KMS-11 (cell line): ENCODE measurements around the gene DDX1.

Experiments
- H2AFZ ChIP-seq: fragments of 200-600 bp; sonication (generic); 2 replicates; pipeline ENCODE4 v1.6.1; 2016; ENCODE audit warnings: antibody characterized with exemption, mixed run types, low read depth
- H3K27ac ChIP-seq: fragments of 200-600 bp; sonication (generic); 2 replicates; pipeline ENCODE4 v1.6.1; 2016; ENCODE audit warnings: mild to moderate bottlenecking, mixed run types
- H3K27me3 ChIP-seq: fragments of 200-600 bp; sonication (generic); 2 replicates; pipeline ENCODE4 v1.6.1; 2017; ENCODE audit warnings: mild to moderate bottlenecking, low read depth, mixed run types, moderate library complexity; ENCODE audit not compliant: insufficient read depth
- H3K36me3 ChIP-seq: fragments of 200-600 bp; sonication (generic); 2 replicates; pipeline ENCODE4 v1.6.1; 2017; ENCODE audit warnings: mild to moderate bottlenecking, mixed run types; ENCODE audit not compliant: insufficient read depth
- H3K4me1 ChIP-seq: fragments of 200-600 bp; sonication (generic); 2 replicates; pipeline ENCODE4 v1.6.1; 2016; ENCODE audit warnings: mild to moderate bottlenecking, low read depth, mixed run types; ENCODE audit not compliant: poor library complexity, severe bottlenecking
- H3K4me2 ChIP-seq: fragments of 200-600 bp; sonication (generic); 2 replicates; pipeline ENCODE4 v1.7.0; 2016; ENCODE audit warnings: mild to moderate bottlenecking, mixed run types
- H3K4me3 ChIP-seq: fragments of 200-600 bp; sonication (generic); IDR thresholded peaks from 2 replicates; pipeline ENCODE4 v1.6.1; 2017; ENCODE audit warnings: low read depth, low read length, mixed read lengths; ENCODE audit not compliant: insufficient read depth
- H3K79me2 ChIP-seq: fragments of 200-600 bp; sonication (generic); 2 replicates; pipeline ENCODE4 v1.6.1; 2016; ENCODE audit warnings: low read depth, mixed run types; ENCODE audit not compliant: insufficient read depth
- H3K9ac ChIP-seq: fragments of 200-600 bp; sonication (generic); 2 replicates; pipeline ENCODE4 v1.6.1; 2016; ENCODE audit warnings: mild to moderate bottlenecking, mixed run types
- H4K20me1 ChIP-seq: fragments of 200-600 bp; sonication (generic); 2 replicates; pipeline ENCODE4 v1.6.1; 2016; ENCODE audit warnings: mild to moderate bottlenecking, mixed run types; ENCODE audit not compliant: insufficient read depth
- TF ChIP-seq, protein P1 (sequence below): fragments of 200-600 bp; sonication (generic); conservative IDR thresholded peaks from 2 replicates; pipeline ENCODE4 v1.6.1; 2017; ENCODE audit warnings: low read depth, mild to moderate bottlenecking, antibody characterized with exemption, low read length, moderate library complexity, mixed read lengths

DDX1 gene

GRCh38 chr2:15663802-15664201 is 72.1 kb downstream of the DDX1 start:
- H3K9ac ChIP-seq: no peak overlapping the region
- H3K4me1 ChIP-seq: no peaks in the 10 kb centered on the region
- H3K27me3 ChIP-seq: no peaks in the 10 kb centered on the region

GRCh38 chr2:15664273-15665066 is 72.8 kb downstream of the DDX1 start:
- Histone ChIP-seq H3K4me3 (no peak overlapping the region), H3K27ac (no peak overlapping the region), H2AFZ (no peak overlapping the region), H4K20me1 (no peaks in the 10 kb centered on the region), H3K79me2 (no peaks in the 10 kb centered on the region), H3K4me1 (no peaks in the 10 kb centered on the region), H3K4me2 (no peak overlapping the region), H3K9ac (no peak overlapping the region), H3K36me3 (no peaks in the 10 kb centered on the region), H3K27me3 (no peaks in the 10 kb centered on the region)
- TF ChIP-seq, protein P1, sequence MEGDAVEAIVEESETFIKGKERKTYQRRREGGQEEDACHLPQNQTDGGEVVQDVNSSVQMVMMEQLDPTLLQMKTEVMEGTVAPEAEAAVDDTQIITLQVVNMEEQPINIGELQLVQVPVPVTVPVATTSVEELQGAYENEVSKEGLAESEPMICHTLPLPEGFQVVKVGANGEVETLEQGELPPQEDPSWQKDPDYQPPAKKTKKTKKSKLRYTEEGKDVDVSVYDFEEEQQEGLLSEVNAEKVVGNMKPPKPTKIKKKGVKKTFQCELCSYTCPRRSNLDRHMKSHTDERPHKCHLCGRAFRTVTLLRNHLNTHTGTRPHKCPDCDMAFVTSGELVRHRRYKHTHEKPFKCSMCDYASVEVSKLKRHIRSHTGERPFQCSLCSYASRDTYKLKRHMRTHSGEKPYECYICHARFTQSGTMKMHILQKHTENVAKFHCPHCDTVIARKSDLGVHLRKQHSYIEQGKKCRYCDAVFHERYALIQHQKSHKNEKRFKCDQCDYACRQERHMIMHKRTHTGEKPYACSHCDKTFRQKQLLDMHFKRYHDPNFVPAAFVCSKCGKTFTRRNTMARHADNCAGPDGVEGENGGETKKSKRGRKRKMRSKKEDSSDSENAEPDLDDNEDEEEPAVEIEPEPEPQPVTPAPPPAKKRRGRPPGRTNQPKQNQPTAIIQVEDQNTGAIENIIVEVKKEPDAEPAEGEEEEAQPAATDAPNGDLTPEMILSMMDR: no peak

More at GRCh38 chr2:15663802-15664201, 72.1 kb downstream of the DDX1 start:
- Histone ChIP-seq H3K36me3 (no peaks in the 10 kb centered on the region), H3K27ac (no peak overlapping the region), H3K4me3 (no peak overlapping the region), H3K4me2 (no peak overlapping the region), H3K79me2 (no peaks in the 10 kb centered on the region), H2AFZ (no peak overlapping the region), H4K20me1 (no peaks in the 10 kb centered on the region)
- TF ChIP-seq, protein P1: no peak

DNA sequence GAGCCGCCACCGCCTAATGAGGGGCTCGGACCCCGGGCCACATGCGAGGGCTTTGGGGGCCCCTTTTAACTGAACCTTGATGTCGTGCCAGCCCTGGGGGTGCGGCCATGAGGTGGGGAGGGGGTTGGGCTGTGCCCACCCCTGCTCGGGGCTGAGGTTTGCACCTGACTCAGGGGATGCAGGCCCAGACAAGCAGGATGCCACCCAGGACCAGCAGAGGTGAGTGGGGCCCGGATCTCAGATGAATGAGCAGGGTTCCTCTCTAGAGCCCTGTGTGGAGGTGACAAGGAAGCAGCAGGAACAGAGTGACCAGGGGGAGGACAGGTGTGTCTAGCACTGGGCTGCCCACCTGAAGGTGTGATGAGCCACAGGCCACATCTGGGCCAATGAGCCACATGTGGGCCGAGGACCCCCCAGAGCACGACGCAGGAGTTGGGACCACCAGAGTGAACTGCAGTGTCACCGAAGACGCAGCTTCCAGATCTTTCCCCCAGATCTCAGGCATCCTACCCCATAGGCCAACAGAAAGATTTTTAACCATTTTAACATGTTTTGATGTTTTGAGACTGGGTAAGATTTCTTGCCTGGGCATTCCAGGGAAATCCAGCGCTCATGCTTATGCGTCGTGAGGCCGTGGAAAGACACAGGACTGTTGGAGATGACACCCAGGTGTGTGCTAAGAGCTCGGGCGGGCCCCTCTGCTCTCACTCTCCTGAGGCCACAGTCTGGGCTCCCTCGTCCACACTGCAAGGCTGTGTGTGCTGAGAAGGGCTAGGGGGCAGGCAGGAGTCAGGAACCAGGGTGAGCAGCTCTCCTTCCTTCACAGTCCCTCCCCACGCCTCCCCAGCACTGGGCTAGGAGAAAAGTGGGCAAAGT is 73.6 kb downstream of the DDX1 start:
- Histone ChIP-seq H3K4me2 (no peak overlapping the region), H3K27me3 (no peaks in the 10 kb centered on the region), H3K36me3 (no peaks in the 10 kb centered on the region), H3K4me1 (no peaks in the 10 kb centered on the region), H3K27ac (no peak overlapping the region), H3K4me3 (no peak overlapping the region), H2AFZ (no peak overlapping the region), H3K9ac (no peak overlapping the region), H3K79me2 (no peaks in the 10 kb centered on the region), H4K20me1 (no peaks in the 10 kb centered on the region)
- TF ChIP-seq, protein P1: no peak

DNA sequence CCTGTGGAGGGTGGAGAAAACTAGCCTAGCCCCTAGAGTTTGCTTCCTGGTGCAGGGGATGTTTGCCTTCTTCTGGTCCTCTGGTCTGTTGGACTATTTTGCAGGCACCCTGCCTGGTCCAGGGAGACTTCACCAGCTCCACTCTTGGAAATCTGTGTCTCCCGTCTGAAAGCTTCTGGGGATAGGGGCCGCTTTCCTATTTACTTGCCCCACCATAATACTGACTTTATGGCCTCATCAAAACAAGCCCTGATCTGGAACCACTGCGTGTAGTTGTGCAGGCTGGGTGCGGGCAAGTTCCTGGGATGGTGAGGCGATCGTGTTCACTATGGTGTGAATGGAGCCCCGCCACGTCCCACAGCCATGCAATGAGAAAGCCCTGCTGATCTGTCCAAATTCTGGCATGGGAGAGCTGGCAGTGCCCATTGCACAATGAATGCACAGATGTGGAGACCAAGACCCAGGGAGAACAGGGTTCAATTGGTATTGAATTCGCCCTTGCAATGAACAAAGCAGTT is 74.3 kb downstream of the DDX1 start:
- TF ChIP-seq, protein P1: no peak
- H3K4me1 ChIP-seq: no peaks in the 10 kb centered on the region
- H3K27ac ChIP-seq: no peak overlapping the region

More for the DNA sequence above, 74.3 kb downstream of the DDX1 start:
- H3K36me3 ChIP-seq: no peaks in the 10 kb centered on the region
- H3K79me2 ChIP-seq: no peaks in the 10 kb centered on the region
- no peaks in the 10 kb centered on the region for H3K27me3 ChIP-seq
- no peak overlapping the region for H3K9ac ChIP-seq
- no peak overlapping the region for H2AFZ ChIP-seq
- no peak overlapping the region for H3K4me2 ChIP-seq
- no peaks in the 10 kb centered on the region for H4K20me1 ChIP-seq
- no peak overlapping the region for H3K4me3 ChIP-seq
